Ovary (tissue), 9 donors: ENCODE measurements around the gene PXN. TPM values are rescaled to one million over a fixed set of nuclear protein-coding genes. Genes with fewer than 3 reads are reported as not detected.
"Not testable (repeated sequence)": the region's sequence is repeated elsewhere in the genome, so short reads cannot be mapped to it uniquely, and the experiment has no call there.

Experiments used
- DNase-seq, 5 donors: peaks; one replicate each; pipeline ENCODE4 v3.0.0-alpha.2; 2019 to 2020
- H3K27ac ChIP-seq, 2 donors: fragments of 200-600 bp; one replicate each; pipeline versions ENCODE4 v1.5.1 to v1.8.0; 2019 to 2022
- H3K27me3 ChIP-seq: fragments of 200-600 bp; one replicate; pipeline ENCODE4 v1.8.0; 2022
- H3K36me3 ChIP-seq: fragments of 200-600 bp; sonication (generic); one replicate; pipeline ENCODE4 v1.5.1; 2019
- H3K4me1 ChIP-seq: one replicate; pipeline ENCODE4 v1.8.1; 2013; ENCODE audit warnings: mild to moderate bottlenecking, moderate library complexity; ENCODE audit not compliant: insufficient read depth
- H3K4me3 ChIP-seq: fragments of 200-600 bp; sonication (generic); one replicate; pipeline ENCODE4 v1.5.1; 2017
- H3K9me3 ChIP-seq, 2 donors: fragments of 200-600 bp in 1 of 2; sonication (generic) in 1 of 2; one replicate each; pipeline versions ENCODE4 v1.5.1 to v1.8.1; 2013 to 2019; ENCODE audit warnings: mild to moderate bottlenecking in 1 of 2, moderate library complexity in 1 of 2
- EP300 ChIP-seq: sonication (generic); formaldehyde crosslinking; IDR thresholded peaks from one replicate; pipeline ENCODE4 v1.6.1; 2017; ENCODE audit warnings: antibody characterized with exemption
- POLR2A ChIP-seq: fragments of 450-650 bp; IDR thresholded peaks from one replicate; pipeline ENCODE4 v1.6.1; 2017; ENCODE audit warnings: antibody characterized with exemption, mild to moderate bottlenecking, moderate library complexity
- WGBS, 3 donors: extraction: QIAGEN DNeasy Blood & Tissue Kit in 1 of 3; methylation state at CpG; one replicate each; pipeline versions ENCODE4 v1.1.5 to v1.1.7; 2013 to 2017; 5-methylcytosine and 5-hydroxymethylcytosine counted together
- intact Hi-C, 4 donors: fragments of 100-400 bp; cut with DNase I; formaldehyde crosslinking; loops; one replicate each; pipeline versions ENCODE4 v1.11.0 to v1.15.1; 2022 to 2023
- polyA plus RNA-seq, 2 donors: library from polyadenylated mRNA; stranded (reverse); fragments of 200-250 nt in 1 of 2; fragments of 350-450 nt in 1 of 2; fragmentation: Illumina TruSeq in 1 of 2; extraction: RNeasy Lipid Tissue Mini Kit (QIAGEN cat#74804) in 1 of 2; gene quantifications; one replicate each; pipeline ENCODE4 v1.2.3, GENCODE V29; 2013 to 2014
- total RNA-seq, 7 donors: library from RNA; depleted of rRNA in 2 of 7; stranded (reverse); fragments of >200 nt in 2 of 7; fragmentation: NEBNext Ultra II Directional in 3 of 7; extraction: Animal tissue kit (Norgen Biotek cat#: 25700) in 3 of 7; gene quantifications; one replicate each; pipeline versions ENCODE4 v1.1.0 to v1.2.4, GENCODE V29; 2016 to 2023
- TF ChIP-seq, protein P1 (sequence below), 3 donors: fragments of 450-650 bp in 2 of 3; fragments of 200-600 bp in 1 of 3; IDR thresholded peaks; one replicate each; pipeline versions ENCODE4 v1.5.1 to v1.8.0; 2016 to 2022; ENCODE audit warnings: antibody characterized with exemption in 3 of 3, mild to moderate bottlenecking in 1 of 3
- donor health status: DM: no; HTN: no; CAD: no; lungs with moderate emphysema.
- donor health status: DM: no; HTN: no; CAD: no.
- donor health status: Bipolar disorder and iron deficiency.
- donor health status: DM: yes; HTN: yes; CAD: no.
- donor health status: DM: no; HTN: no; CAD: no.
- donor health status: DM: yes; HTN: yes; CAD: no.

PXN gene
- total and polyA plus RNA-seq, 9 donors = 25.0 to 78.0 (median 44.7) TPM

DNA sequence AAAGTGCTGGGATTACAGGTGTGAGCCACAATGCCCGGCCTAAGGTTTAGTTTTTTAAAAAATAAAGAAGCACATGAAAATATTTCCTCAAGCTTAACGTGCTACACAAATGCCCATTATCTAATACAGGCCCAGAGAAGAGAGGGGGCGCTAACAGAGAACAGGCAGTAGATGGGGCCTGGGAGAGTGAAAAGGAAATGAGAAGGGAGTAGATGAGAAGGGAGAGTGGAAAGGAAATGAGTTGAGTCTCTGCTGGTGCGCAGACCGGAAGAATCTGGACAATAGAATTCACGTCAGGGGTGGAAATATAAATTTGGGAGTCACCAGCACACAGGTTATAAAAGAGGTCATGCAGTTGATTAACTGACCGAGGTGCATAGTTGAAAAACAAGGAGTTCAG lies 10.7 kb downstream of the PXN start:
- TF ChIP-seq, protein P1, sequence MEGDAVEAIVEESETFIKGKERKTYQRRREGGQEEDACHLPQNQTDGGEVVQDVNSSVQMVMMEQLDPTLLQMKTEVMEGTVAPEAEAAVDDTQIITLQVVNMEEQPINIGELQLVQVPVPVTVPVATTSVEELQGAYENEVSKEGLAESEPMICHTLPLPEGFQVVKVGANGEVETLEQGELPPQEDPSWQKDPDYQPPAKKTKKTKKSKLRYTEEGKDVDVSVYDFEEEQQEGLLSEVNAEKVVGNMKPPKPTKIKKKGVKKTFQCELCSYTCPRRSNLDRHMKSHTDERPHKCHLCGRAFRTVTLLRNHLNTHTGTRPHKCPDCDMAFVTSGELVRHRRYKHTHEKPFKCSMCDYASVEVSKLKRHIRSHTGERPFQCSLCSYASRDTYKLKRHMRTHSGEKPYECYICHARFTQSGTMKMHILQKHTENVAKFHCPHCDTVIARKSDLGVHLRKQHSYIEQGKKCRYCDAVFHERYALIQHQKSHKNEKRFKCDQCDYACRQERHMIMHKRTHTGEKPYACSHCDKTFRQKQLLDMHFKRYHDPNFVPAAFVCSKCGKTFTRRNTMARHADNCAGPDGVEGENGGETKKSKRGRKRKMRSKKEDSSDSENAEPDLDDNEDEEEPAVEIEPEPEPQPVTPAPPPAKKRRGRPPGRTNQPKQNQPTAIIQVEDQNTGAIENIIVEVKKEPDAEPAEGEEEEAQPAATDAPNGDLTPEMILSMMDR (IDR thresholded peaks at IDR 0.05) = no peak
- no peak for TF ChIP-seq POLR2A
- no peak for TF ChIP-seq EP300
- WGBS, 3 donors = 86 to 91% (median 88%) methylated on average over 7 of the region's 7 CpGs
- peaks cover 9% of the 10 kb centered on the region for H3K4me1 ChIP-seq
- intact Hi-C loops = loop anchor here in 1 of 4 donors (5.0 kb wide), 1 partner anchor 1082 kb away; no protein-coding TSS in a partner anchor
- no peak overlapping the region for H3K27ac ChIP-seq
- H3K9me3 ChIP-seq = no peaks in the 10 kb centered on the region
- no peak overlapping the region for H3K4me3 ChIP-seq
- no peaks in the 10 kb centered on the region for H3K36me3 ChIP-seq
- H3K27me3 ChIP-seq = no peaks in the 10 kb centered on the region
- no peak for DNase-seq

DNA sequence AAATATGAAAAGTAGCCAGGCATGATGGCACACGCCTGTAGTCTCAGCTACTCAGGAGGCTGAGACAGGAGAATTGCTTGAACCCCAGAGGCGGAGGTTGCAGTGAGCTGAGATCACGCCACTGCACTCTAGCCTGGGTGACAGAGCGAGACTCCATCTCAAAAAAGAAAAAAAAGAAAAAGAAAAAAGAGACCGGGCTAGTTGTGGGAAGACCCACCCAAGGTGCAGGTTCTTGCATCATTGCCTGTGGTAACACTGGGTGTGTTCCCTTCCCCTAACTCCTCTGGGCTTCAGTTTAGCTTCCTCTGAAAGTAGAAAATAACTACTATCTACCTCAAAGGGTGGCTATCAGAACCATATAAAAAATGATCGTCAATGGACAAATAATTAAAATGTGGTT lies 12.2 kb downstream of the PXN start:
- peaks cover 14% of the 10 kb centered on the region for H3K4me1 ChIP-seq
- H3K27me3 ChIP-seq, H3K4me3 ChIP-seq, H3K36me3 ChIP-seq, DNase-seq, H3K27ac ChIP-seq, intact Hi-C loops, H3K9me3 ChIP-seq: not testable (repeated sequence)
- WGBS, 3 donors = 87 to 92% (median 88%) methylated on average over 6 of the region's 6 CpGs

DNA sequence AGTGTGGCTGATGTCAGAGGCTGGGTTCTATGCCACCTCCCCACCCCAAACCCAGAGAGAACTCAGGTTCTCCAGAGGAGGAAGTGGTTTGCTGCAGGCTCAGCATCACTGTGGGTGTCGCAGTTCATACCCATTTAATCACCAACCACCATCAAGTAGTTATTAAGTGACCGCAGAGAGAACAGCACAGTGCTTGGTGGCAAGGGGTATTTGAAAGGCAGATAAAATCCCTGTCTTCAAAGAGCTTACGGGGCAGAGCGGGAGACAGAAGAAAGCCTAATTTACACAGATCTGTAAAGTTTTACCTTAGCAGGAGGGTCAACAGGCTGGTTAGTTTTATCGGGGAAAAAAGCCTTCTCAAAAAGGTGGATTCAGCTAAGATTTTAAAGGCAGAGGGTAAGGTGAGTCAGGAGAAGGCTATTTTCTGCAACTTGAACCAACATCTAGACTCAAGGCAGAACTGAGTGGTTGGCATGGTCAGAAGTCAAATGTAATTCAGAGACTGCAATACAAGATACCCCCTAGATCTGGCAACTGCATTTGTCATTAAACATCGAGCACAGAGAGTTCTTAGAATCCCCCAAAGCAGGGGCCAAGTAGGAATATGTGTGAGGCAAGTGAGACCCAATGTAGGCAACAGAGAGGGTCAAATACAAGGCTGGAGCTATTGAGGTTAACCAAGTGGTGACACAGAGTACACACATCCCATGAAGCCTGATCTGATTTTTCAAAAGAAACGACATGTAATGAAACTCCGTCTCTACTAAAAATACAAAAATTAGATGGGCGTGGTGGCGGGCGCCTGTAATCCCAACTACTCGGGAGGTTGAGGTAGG lies 13.2 kb downstream of the PXN start:
- Histone ChIP-seq H3K27me3 (no peaks in the 10 kb centered on the region), H3K36me3 (no peaks in the 10 kb centered on the region), H3K4me3 (no peak overlapping the region), H3K9me3 (no peaks in the 10 kb centered on the region), H3K27ac (no peak overlapping the region), H3K4me1 (peaks cover 14% of the 10 kb centered on the region)
- TF ChIP-seq POLR2A (no peak), EP300 (no peak)
- TF ChIP-seq, protein P1 (IDR thresholded peaks at IDR 0.05) = no peak
- intact Hi-C loops = no loop called here
- no peak for DNase-seq
- 91 to 95% (median 92%) methylated on average over 12 of the region's 12 CpGs for WGBS, 3 donors

DNA sequence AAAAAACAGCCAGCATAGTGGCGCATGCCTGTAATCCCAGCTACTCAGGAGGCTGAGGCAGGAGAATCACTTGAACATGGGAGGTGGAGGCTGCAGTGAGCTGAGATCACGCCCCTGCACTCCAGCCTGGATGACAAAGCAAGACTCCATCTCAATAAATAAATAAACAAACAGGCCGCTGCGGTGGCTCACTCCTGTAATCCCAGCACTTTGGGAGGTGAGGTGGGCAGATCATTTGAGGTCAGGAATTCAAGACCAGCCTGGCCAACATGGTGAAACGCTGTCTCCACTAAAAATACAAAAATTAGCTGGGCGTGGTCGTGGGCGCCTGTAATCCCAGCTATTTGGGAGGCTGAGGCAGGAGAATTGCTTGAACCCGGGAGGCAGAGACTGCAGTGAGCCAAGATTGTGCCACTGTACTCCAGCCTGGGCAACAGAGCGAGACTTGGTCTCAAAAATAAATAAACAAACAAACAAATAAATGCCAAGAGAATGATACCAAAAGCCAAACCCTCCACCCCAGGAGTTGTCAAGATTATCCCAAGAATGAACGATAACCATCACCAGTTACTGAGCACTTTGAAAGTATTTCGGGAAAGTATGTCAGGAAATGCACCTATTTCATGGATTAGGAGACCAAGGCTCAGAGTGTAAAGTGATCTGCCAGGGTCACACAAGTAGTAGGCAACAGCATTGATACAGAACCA lies 14.0 kb downstream of the PXN start:
- 92 to 94% (median 94%) methylated on average over 12 of the region's 12 CpGs for WGBS, 3 donors
- intact Hi-C loops = not testable (repeated sequence)

DNA sequence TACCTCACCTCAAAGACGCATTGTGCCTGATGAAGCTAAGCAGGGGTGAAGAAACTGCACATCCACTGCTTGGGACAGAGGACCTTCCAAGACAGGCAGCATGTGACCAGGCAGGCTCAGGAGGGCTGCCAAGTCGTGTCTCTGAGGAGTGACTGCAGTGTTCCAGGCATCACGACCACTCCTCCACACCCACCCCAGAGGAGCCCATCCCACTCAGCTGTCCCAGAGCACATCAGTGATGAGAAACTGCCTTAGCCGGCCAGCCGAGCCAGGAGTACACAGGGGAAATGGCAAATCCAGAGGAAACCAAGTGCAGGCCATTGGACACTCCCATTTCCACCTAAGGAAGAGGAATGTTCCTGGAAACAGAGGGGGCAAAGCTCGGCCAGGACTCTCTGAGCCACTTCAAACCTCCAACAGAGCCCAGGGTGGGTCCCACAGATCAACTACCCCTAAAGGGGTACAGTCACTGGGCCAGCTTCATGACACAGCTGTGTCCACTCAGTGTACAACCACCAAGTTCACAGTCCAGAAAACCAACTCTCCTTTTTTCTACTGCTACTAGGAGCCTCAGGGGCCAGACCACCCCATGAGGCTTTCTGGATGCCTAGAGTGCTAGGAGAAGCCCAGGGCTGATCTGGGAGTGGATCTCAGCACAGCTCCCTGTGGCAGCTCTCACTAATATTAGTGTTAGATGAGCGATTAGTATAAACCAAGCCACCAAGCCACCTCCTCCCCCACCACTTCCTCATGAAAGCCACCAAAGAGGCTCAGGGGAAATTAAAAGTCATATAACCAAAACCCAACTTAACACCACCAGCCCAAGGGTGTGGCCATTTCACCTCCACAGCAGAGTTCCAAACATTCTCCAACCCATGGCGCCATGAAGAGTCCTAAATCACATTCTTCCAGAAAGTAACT lies 15.4 kb downstream of the PXN start:
- no peak for DNase-seq
- Histone ChIP-seq H3K27me3 (no peaks in the 10 kb centered on the region), H3K36me3 (no peaks in the 10 kb centered on the region), H3K4me1 (peaks cover 8% of the 10 kb centered on the region), H3K27ac (no peak overlapping the region), H3K9me3 (no peaks in the 10 kb centered on the region), H3K4me3 (no peak overlapping the region)
- no peak for TF ChIP-seq EP300
- TF ChIP-seq, protein P1 (IDR thresholded peaks at IDR 0.05) = no peak
- 49 to 69% (median 64%) methylated on average over 8 of the region's 8 CpGs for WGBS, 3 donors
- intact Hi-C loops = no loop called here

More for the DNA sequence above, 14.0 kb downstream of the PXN start:
- not testable (repeated sequence) for DNase-seq, H3K36me3 ChIP-seq, H3K27ac ChIP-seq, H3K27me3 ChIP-seq, H3K9me3 ChIP-seq, H3K4me3 ChIP-seq
- H3K4me1 ChIP-seq = peaks cover 11% of the 10 kb centered on the region
